Spinal cord (tissue), 10 donors: Measurements from ENCODE around the gene COL3A1. TPM values are rescaled to one million over a fixed set of nuclear protein-coding genes. Genes with fewer than 3 reads are reported as not detected.

ENCODE experiments used
- DNase-seq, 6 donors: peaks; one replicate each; pipeline versions ENCODE4 v3.0.0 to v3.0.0-alpha.2; 2013 to 2015; ENCODE audit warnings: low spot score in 6 of 6, low read depth in 4 of 6
- H3K27ac ChIP-seq: one replicate; pipeline ENCODE4 v1.5.1; 2013; ENCODE audit warnings: low read depth, low read length, control low read depth
- H3K27me3 ChIP-seq: one replicate; pipeline ENCODE4 v1.6.1; 2013; ENCODE audit warnings: low read length; ENCODE audit not compliant: control insufficient read depth, insufficient read depth
- H3K36me3 ChIP-seq: one replicate; pipeline ENCODE4 v1.6.1; 2013; ENCODE audit warnings: low read length; ENCODE audit not compliant: control insufficient read depth, insufficient read depth
- H3K4me1 ChIP-seq: one replicate; pipeline ENCODE4 v1.6.1; 2013; ENCODE audit warnings: low read length; ENCODE audit not compliant: control insufficient read depth, insufficient read depth
- H3K4me3 ChIP-seq: one replicate; pipeline ENCODE4 v1.5.1; 2013; ENCODE audit warnings: low read depth, low read length, control low read depth
- H3K9me3 ChIP-seq: one replicate; pipeline ENCODE4 v1.6.1; 2013; ENCODE audit warnings: low read length; ENCODE audit not compliant: control insufficient read depth, insufficient read depth
- WGBS: methylation state at CpG from one replicate; pipeline ENCODE4 v1.1.5; 2013; ENCODE audit warnings: missing lambda C conversion rate; ENCODE audit not compliant: insufficient coverage; 5-methylcytosine and 5-hydroxymethylcytosine counted together
- polyA plus RNA-seq, 2 donors: library from polyadenylated mRNA; unstranded; fragments of 120-200 nt; gene quantifications; one replicate each; pipeline ENCODE4 v1.2.1, GENCODE V29; 2013; ENCODE audit not compliant: insufficient read length in 2 of 2
- total RNA-seq, 2 donors: library from RNA; depleted of rRNA in 1 of 2; stranded (reverse); fragments of 120-200 nt in 1 of 2; fragments of >200 nt in 1 of 2; gene quantifications; one replicate each; pipeline versions ENCODE4 v1.2.3 to v1.2.4, GENCODE V29; 2013 to 2014
- donor health status: healthy.

Gene COL3A1
- total and polyA plus RNA-seq, 4 donors, result 391 to 3,051 (median 1,879) TPM

GRCh38 chr2:189024901-189025618 lies 50.9 kb downstream of the COL3A1 start:
- Histone ChIP-seq H3K36me3 (no peaks in the 10 kb centered on the region), H3K4me1 (no peaks in the 10 kb centered on the region), H3K27ac (no peak overlapping the region), H3K4me3 (no peak overlapping the region), H3K27me3 (no peaks in the 10 kb centered on the region), H3K9me3 (no peaks in the 10 kb centered on the region)
- DNase-seq, result peak in 1 of 6 donors; percentile 46
- WGBS, result 11% methylated on average over 1 of the region's 3 CpGs

DNA sequence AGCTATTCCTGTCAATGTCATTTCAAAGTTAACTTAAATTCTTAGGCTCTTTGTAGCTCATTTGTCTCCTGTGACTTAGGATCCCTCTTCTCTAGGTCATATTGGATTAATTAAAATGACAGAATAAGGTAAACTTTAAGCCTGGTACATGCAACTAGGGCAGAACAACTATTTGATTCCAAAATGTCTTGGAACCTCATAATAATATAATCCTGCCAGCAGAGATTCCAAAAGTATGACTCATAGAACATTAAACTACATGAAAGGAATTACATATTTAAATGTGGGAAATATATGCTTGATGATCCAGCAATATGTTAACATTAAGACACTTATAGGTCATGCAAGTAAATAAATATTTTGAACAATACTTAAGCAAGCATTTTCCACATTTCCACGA lies 63.3 kb downstream of the COL3A1 start:
- Histone ChIP-seq H3K36me3 (peaks cover 4% of the 10 kb centered on the region), H3K4me3 (no peak overlapping the region), H3K9me3 (no peaks in the 10 kb centered on the region), H3K27ac (no peak overlapping the region), H3K4me1 (no peaks in the 10 kb centered on the region), H3K27me3 (no peaks in the 10 kb centered on the region)
- no peak for DNase-seq
- WGBS, result no CpG with 5 or more reads among the region's 1 CpG

GRCh38 chr2:189045836-189046235 lies 71.7 kb downstream of the COL3A1 start:
- H3K27me3 ChIP-seq, result no peaks in the 10 kb centered on the region
- no peak overlapping the region for H3K27ac ChIP-seq
- no peak overlapping the region for H3K4me3 ChIP-seq
- no peak for DNase-seq
- no peaks in the 10 kb centered on the region for H3K36me3 ChIP-seq
- no CpG with 5 or more reads among the region's 3 CpGs for WGBS
- no peaks in the 10 kb centered on the region for H3K4me1 ChIP-seq
- H3K9me3 ChIP-seq, result no peaks in the 10 kb centered on the region

DNA sequence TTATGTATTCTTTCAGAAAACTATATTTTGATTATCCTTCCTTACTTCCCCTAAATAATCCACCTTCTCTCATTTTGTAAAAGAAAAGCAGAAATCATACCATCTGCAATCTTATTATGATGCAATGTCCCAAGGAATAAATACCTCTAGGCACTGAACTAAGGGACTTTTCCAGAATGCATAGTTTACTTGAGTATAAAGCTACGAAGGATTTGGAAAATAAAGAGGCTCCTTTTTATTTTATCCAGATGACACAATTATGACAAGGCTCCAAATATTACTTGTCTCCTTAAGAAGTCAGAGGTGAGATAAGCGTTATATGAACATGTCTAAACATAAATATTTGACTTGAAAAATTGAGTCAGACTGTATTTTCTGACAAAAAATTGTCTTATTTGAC lies 72.1 kb downstream of the COL3A1 start:
- H3K9me3 ChIP-seq, result no peaks in the 10 kb centered on the region
- no peak overlapping the region for H3K4me3 ChIP-seq
- H3K4me1 ChIP-seq, result no peaks in the 10 kb centered on the region
- no peak for DNase-seq
- WGBS, result no CpG with 5 or more reads among the region's 2 CpGs
- H3K27me3 ChIP-seq, result no peaks in the 10 kb centered on the region
- no peaks in the 10 kb centered on the region for H3K36me3 ChIP-seq
- no peak overlapping the region for H3K27ac ChIP-seq

GRCh38 chr2:189047171-189047888 lies 73.2 kb downstream of the COL3A1 start:
- H3K27me3 ChIP-seq, result no peaks in the 10 kb centered on the region
- no peaks in the 10 kb centered on the region for H3K4me1 ChIP-seq
- H3K9me3 ChIP-seq, result no peaks in the 10 kb centered on the region
- H3K36me3 ChIP-seq, result no peaks in the 10 kb centered on the region
- no peak overlapping the region for H3K27ac ChIP-seq
- peak in 2 of 6 donors; percentile 4 to 69 for DNase-seq
- no CpG with 5 or more reads among the region's 4 CpGs for WGBS
- H3K4me3 ChIP-seq, result no peak overlapping the region

DNA sequence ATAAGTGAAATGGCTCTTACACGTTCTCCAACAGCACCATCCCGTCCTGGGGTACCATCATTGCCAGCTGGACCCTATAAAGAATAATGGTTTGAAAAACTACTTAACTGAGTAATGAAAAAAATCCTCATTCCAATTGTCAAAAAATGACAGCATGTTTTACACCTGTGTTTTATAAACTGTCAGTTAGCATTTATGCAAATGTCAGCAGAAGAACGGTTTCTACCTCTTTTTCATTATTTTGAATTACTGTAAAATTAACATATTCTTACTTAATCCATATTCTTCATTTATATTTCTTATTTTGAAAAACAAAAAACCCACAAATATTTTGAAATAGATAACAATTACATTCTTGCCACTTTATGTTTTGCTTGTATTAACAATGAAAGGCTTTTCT lies 74.0 kb downstream of the COL3A1 start:
- H3K9me3 ChIP-seq, result no peaks in the 10 kb centered on the region
- no peak overlapping the region for H3K4me3 ChIP-seq
- H3K27ac ChIP-seq, result no peak overlapping the region
- WGBS, result no CpG with 5 or more reads among the region's 3 CpGs
- H3K4me1 ChIP-seq, result no peaks in the 10 kb centered on the region
- no peak for DNase-seq
- no peaks in the 10 kb centered on the region for H3K36me3 ChIP-seq
- H3K27me3 ChIP-seq, result no peaks in the 10 kb centered on the region

- DNase-seq, result no peak
- H3K4me3 ChIP-seq, result no peak overlapping the region
- whole genome bisulfite sequencing, result 100% methylated on average over 1 of the region's 1 CpG
- no peaks in the 10 kb centered on the region for H3K27me3 ChIP-seq
- no peaks in the 10 kb centered on the region for H3K4me1 ChIP-seq
- H3K36me3 ChIP-seq, result peaks cover 1% of the 10 kb centered on the region
- no peak overlapping the region for H3K27ac ChIP-seq
- H3K9me3 ChIP-seq, result no peaks in the 10 kb centered on the region
These were observed 75.6 kb downstream of the COL3A1 start for GRCh38 chr2:189049709-189050164.

DNA sequence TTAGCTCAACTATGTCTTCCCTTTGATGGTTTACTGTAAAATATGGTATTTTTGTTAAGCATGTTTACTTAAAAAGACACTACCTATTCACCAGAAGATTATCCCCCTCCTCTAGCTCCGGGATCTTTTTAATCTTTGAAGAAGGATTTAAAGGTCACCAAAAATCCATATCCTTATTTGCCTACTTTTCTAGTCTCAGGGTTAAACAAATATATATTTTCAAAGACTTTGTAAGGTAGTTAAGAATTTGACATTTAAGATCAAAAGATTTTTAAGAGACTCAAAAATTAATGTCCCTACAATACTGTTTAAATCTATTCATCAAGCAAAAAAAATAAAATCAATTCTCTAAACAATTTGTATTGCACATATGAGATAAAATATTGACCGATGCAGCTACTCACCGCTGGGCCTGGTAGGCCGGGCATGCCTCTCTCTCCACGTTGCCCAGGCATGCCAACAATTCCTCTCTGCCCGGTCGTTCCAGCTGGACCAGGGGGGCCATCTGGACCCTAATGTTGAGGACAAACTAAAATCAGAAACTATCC lies 76.1 kb downstream of the COL3A1 start:
- DNase-seq, result no peak
- 98% methylated on average over 5 of the region's 7 CpGs for WGBS

DNA sequence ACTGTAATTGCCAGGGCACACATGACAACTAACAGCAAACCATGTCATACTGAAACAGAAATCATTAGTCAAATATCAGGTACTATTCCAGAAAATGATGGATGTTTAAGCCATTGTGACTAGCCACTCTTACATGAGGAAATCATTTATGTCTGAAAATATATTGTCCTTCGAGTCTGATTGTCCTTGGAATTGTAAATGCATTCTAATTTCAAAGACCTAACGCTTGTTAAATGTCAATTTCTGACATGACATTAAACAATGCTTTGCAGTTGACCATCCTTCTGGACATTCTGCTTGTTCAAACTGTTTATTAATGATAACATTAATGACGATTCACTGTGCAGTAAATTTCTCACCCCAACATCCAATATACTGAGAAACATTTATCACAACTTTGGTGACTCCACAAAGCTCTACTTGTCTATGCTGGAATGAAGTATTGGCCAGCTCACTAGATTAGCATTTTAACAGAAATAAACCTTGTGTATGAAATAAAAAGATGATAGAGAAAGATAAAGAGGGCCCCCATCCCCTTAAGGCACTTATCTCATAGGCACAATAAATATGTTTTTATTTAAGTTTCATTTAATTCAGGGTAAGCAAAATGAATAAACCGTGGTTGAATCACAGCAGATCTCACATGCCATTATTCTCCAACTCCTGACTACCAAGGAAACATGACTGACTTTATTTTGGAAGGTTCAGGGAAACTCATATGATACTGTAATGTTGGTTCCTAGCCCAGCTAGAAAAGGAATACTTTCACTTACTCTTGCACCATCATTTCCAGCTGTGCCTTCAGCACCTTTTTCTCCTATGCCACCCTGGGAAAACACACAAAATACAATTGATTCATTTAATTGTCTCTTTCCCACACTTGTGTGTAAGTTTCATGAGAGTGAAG lies 82.3 kb downstream of the COL3A1 start:
- no peaks in the 10 kb centered on the region for H3K9me3 ChIP-seq
- H3K4me3 ChIP-seq, result no peak overlapping the region
- no peaks in the 10 kb centered on the region for H3K4me1 ChIP-seq
- peak in 1 of 6 donors; percentile 12 for DNase-seq
- WGBS, result no CpG with 5 or more reads among the region's 4 CpGs
- H3K36me3 ChIP-seq, result peaks cover 2% of the 10 kb centered on the region
- H3K27me3 ChIP-seq, result no peaks in the 10 kb centered on the region
- no peak overlapping the region for H3K27ac ChIP-seq

More for the DNA sequence above, 76.1 kb downstream of the COL3A1 start:
- Histone ChIP-seq H3K4me3 (no peak overlapping the region), H3K27me3 (no peaks in the 10 kb centered on the region), H3K9me3 (no peaks in the 10 kb centered on the region), H3K27ac (no peak overlapping the region), H3K36me3 (peaks cover 2% of the 10 kb centered on the region), H3K4me1 (no peaks in the 10 kb centered on the region)
